GM18909 (cell line): Measurements from ENCODE around the gene CPXM1.
"Not testable (repeated sequence)": the region's sequence is repeated elsewhere in the genome, so short reads cannot be mapped to it uniquely, and the experiment has no call there.

ENCODE experiments used
- ATAC-seq: cut with Tn5 transposase; IDR thresholded peaks from one replicate; pipeline ENCODE4 v1.9.1; 2021; ENCODE audit warnings: mild to moderate bottlenecking; ENCODE audit not compliant: unreplicated experiment, poor library complexity

CPXM1 gene

DNA sequence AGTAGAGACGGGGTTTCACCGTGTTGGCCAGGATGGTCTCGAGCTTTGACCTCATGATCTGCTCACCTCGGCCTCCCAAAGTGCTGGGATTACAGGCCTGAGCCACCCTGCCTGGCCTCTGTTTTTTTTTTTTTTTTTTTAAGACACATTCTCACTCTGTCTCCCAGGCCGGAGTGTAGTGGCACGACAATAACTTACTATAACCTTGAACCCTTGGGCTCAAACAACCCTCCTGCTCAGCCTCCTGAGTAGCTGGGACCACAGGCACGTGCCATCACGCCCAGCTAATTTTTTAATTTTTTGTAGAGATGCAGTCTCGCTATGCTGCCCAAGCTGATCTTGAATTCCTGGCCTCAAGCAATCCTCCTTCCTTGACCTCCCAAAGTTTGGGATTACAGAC, 26.6 kb downstream of the CPXM1 start:
- no peak for ATAC-seq

GRCh38 chr20:2771631-2772080, 28.8 kb downstream of the CPXM1 start:
- no peak for ATAC-seq

DNA sequence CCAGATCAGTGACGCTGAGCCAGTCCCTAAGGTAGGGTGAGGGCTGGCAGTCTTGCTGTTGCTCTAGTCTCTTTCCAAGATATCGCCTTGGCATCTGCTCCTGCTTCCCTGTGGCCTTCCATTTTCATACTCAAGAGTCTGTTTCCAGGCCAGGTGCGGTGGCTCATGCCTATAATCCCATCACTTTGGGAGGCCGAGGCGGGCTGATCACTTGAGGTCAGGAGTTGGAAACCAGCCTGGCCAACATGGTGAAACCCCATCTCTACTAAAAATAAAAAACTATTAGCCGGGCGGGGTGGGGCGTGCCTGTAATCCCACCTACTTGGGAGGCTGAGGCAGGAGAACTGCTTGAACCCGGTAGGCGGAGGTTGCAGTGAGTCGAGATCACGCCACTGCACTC, 30.3 kb downstream of the CPXM1 start:
- ATAC-seq = not testable (repeated sequence)

DNA sequence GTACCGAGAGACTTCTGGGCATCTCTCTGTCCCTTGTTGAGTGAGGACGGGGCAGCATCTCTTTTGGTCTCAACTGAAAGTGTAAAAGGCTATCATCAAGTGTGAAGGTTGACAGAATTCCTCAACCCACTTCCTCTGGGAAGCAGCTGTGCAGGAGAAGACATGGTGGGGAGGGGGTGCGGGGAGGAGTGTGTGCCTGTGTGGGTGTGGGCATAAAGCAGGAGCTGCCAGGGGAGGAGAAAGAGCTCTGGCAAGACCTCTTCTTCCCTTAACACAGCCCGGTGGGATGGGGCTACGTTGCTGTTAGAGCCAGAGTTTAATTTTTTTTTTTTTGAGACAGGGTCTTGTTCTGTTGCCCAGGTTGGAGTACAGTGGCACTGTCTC, 31.8 kb downstream of the CPXM1 start:
- ATAC-seq = no peak

DNA sequence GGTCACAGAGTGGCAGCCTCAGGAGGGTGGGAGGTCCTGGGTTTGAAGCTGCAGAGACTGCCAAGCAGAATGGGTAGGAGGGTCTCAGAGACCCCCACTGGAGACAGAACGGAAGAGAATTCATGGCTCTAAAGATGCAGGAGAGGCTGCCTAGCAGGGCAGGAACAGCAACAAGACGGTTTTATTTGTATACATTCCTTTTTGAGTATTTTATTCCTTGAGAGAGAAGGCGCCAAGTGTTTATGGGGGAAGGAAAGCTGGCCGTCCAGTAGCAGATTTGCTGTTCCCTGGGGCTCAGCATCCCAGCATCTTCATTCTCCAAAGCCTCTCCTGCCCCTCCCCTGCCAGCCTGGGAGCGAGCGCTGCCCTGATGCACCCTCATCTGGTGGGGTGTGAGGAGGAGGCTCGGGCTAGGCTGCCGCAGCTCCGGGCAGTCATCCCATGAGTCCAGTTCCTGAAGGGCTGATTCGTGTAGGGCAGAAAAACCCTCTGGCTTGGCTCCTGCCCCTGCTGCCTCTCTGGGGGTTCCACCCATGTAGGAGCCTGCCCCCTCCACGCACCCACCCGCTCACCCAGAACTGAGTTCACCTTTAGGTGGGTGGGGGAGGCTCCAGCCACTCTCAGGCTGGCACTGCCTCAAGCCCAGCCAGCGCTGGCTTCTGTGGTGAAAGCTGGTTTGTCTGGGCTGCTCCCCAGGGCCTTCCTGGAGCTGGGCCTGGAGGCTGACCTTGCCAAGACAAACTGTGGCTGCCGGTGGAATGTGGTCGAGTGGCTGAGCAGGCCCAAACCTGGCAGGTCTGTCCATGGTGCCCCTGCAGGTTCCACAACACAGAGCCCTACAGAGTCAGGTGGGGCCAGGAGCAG, 32.4 kb downstream of the CPXM1 start:
- no peak for ATAC-seq

DNA sequence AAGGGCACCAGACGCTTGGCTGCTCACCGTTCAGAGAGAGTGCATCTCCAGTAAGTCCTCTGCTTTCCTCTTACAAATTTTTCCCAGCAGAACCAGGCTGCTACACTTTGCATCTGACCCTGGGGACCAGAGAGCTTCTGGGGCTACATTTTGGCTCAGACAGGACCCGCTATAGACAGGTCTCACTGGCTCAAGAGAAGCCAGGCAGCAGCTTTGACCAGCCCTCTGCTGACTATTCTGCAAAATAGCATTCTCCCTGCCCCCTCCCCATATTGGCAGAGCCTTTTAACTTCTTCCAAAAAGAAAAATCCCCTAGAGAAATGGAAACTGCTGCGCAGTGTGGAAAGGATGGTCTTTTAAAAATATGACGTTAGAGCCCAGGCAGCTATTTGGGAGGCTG, 37.2 kb downstream of the CPXM1 start:
- no peak for ATAC-seq

DNA sequence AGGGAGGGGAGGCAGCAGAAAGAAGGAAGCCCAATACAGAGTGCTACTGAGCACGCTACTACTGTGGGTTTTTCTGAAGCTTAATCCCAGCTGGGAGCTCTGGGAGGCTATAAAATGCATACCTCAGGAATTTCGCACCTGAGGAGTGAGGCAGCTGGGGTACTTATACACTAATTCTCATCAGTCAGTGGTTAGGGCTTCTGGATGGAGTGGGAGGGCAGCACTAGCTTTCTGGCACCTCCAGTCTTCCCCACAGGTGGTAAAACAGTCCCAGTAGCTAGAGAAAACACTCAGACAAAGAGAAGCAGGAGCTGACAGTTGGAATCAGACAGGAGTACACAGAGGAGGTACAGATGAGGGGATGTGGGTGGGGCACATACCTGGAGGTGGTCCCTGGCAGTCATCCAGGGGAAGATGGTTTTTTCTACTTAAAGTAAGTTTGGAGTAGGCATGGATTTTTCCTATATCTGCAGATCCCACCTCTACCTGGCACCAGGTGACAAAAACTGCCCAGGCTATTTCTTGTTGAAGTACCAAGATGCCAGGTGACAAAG, 37.8 kb downstream of the CPXM1 start:
- ATAC-seq = no peak

DNA sequence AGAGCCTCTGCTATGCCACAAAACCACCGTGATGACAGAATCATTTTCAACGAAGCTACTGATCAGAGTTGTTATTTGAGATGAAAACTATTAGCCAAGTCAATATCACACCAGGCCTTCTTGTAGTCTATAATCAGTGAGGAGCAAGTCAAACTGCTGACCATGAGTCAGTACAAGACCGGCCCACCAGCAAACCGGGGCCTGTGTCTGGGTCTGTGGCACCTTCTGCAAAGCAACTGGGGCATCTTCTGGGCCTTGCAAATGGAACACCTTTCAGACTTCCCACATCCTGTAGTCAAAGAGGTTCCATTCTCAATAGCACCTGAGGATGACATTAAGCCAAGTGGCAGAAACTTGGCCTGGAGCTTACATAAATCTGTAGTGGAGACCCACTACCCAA, 38.5 kb downstream of the CPXM1 start:
- ATAC-seq = no peak

DNA sequence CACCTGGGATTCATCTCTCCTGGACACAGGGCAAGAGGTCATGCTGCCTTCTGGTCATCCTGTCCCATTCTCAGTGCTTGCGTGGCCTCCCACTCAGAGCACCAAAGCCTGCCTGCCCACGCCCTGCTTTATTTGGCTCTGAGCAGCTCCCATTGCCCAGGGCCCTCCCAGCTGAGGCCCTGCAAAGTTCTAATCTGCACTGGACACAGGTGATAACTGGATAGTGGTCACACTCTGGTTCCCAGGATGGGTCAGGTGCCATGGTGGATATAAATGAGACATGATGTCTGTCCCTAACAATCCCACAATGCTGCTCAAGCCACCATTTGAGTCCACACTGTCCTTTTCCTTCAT, 39.5 kb downstream of the CPXM1 start:
- no peak for ATAC-seq

DNA sequence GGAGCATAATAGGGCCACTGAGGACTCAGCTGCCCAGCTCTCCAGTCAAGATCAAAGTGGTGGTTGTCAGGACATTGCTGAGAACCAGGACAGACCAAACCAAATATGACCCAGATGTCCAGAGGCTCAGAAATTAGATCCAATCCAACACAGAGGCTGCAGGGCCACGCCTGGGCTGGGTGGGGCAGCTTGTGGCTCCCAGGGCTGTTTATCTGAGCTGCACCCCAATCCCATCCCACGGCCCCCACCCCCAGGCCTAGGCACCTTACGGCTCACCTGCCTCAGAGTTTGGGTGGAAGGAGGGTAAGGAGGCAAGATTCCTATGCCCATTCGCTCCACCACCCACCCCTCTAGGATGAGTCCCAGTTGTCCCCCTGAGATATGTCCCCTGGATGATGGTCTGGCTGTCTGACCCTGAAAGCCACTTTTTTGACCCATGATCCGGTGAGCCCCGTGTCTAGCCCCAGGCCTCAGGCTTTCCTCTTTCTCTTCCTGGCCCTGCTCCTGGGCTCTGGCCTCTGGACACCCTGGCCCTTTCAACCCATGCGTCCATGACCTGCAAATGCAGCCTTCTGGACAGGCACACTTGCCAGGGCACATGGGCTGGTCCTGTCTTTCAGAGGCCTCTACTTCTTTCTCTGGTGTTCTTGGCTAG, 40.0 kb downstream of the CPXM1 start:
- no peak for ATAC-seq

GRCh38 chr20:2759603-2760296, 40.7 kb downstream of the CPXM1 start:
- ATAC-seq = no peak

GRCh38 chr20:2759143-2759542, 41.3 kb downstream of the CPXM1 start:
- no peak for ATAC-seq

DNA sequence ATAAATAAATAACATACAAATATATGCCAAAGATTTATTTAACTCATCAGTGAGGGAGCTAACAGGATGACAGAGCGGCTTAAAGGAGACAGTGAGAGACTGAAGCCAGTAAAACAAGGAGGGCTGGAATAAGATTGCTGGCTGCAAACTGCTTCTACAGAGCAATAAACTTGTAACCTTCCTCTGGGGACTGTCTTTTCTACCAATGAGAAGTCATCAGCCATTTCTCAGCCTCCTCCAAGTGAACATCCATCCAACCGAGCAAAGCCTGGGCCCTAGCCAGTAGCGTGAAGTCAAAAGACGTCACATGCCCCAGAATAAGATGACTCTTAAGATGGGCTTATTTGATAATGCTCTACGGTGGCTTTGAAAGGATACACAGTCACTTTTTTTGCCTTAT, 42.5 kb downstream of the CPXM1 start:
- no peak for ATAC-seq

DNA sequence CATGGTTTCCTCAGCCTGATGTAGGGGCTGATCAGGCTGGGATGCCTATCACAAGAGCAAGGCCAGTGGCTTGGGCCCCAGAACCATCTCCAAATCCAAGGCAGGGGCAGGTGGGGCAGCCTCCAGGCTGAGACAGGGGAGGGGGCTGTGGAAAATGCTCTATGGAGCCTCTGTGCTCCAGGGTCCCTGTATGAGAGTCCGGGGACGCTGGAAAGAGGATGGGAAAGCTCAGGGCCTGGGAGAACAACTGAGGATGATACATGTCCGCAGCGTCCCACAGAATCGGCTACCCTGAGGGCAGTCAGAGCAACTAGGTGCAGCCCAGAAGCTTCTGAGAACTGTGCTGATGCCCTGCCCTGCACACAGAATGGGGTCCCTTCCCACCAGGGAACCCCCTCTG, 43.4 kb downstream of the CPXM1 start:
- ATAC-seq = no peak

- ATAC-seq = no peak
Observed at GRCh38 chr20:2756056-2756611, 44.3 kb downstream of the CPXM1 start.

DNA sequence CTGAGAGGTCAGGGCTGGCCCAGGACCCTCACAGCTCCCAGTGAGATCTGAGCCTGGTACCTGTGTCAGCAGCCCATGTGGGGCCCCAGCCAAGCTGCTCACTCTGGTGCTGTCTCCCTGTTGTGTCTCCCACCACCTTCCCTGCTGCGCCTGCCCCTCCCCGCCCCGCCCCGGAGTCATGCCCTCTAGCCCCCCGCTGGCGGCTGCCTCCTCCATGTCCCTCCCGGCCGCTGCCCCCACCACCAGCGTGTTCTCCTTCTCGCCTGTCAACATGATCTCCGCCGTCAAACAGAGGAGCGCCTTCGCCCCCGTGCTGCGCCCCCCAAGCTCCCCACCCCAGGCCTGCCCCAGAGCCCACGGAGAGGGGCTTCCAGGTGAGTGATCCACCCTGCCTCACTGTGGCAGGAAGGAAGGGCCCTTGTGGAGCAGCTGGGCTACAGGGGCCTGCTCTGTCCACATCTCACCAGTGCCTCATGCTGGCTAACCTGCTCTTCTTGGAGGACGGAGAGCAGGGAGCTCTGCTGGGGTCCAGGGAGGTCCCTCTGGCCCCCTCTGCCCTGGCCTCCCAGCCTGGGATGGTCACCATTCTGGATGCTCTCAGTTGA, 44.9 kb downstream of the CPXM1 start:
- no peak for ATAC-seq

DNA sequence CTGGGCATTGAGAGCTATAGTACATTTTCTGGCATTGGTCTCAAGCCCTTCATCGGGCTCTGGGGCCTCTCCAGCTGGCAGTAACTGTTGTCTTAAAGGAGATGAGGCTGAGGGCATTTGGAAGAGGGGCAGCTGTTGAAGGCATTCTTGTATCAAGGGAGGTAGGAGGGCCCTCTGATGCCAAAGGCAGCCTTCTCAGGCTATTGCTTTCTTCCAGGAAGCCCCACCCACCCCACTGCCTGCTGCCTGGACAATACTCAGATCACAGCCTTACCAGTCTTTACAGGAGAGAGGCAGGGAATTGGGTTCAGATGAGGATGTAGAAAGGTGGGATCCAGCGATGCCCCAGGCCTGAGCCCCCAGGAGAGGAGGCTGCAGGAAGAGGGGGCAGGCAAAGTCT, 46.0 kb downstream of the CPXM1 start:
- no peak for ATAC-seq

GRCh38 chr20:2753461-2754040, 46.9 kb downstream of the CPXM1 start:
- no peak for ATAC-seq

GRCh38 chr20:2752567-2753460, 47.6 kb downstream of the CPXM1 start:
- ATAC-seq = no peak
